ENCODE results near the gene ZNF14. TPM values are rescaled to one million over a fixed set of nuclear protein-coding genes. Genes with fewer than 3 reads are reported as not detected.
"Not testable (repeated sequence)": the region's sequence is repeated elsewhere in the genome, so short reads cannot be mapped to it uniquely, and the experiment has no call there.

ZNF14 gene
- total and polyA plus RNA-seq, 10 donors: 5.2 to 17.1 (median 10.5) TPM

DNA sequence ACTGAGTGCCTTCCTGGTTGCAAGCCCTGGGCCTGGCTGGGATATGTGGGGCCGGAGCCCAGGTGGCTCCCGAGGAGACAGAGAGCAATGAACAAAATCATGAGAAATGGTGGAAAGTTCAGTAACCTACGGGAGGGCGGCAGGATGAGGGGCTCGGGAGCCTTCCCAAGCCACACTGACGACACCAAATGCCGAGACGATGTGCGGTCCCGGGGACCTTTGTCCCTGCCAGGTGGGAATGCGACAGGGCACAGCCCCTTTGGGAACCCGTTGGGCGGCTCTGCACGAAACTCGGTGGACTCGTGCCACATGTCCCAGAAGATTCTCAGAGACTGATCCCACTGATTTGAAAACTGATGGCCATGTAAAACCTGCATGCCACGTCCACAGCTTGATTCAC lies 11.7 kb upstream of the ZNF14 start:
- Histone ChIP-seq H3K4me3 (no peak overlapping the region), H3K27me3 (replicated peaks in 1 of 7) (no peaks in the 10 kb centered on the region), H3K27ac (no peak overlapping the region), H3K36me3 (no peaks in the 10 kb centered on the region), H3K9me3 (peaks cover 0 to 31% (median 0%) of the 10 kb centered on the region in 8 donors), H3K4me1 (no peaks in the 10 kb centered on the region)
- TF ChIP-seq POLR2A (IDR thresholded peaks at IDR 0.05) (no peak), POLR2AphosphoS5 (IDR thresholded peaks at IDR 0.05) (no peak)
- TF ChIP-seq, protein P1, sequence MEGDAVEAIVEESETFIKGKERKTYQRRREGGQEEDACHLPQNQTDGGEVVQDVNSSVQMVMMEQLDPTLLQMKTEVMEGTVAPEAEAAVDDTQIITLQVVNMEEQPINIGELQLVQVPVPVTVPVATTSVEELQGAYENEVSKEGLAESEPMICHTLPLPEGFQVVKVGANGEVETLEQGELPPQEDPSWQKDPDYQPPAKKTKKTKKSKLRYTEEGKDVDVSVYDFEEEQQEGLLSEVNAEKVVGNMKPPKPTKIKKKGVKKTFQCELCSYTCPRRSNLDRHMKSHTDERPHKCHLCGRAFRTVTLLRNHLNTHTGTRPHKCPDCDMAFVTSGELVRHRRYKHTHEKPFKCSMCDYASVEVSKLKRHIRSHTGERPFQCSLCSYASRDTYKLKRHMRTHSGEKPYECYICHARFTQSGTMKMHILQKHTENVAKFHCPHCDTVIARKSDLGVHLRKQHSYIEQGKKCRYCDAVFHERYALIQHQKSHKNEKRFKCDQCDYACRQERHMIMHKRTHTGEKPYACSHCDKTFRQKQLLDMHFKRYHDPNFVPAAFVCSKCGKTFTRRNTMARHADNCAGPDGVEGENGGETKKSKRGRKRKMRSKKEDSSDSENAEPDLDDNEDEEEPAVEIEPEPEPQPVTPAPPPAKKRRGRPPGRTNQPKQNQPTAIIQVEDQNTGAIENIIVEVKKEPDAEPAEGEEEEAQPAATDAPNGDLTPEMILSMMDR (IDR thresholded peaks at IDR 0.05 in 8 of 11, conservative IDR thresholded peaks at IDR 0.05 in 3 of 11): no peak
- intact Hi-C loops (cut with DNase I; ENCODE audit: low total_unique reads): no loop called here
- DNase-seq: no peak
- 91 to 93% (median 92%) methylated on average over 13 to 17 of the region's 17 CpGs for WGBS, 5 donors

DNA sequence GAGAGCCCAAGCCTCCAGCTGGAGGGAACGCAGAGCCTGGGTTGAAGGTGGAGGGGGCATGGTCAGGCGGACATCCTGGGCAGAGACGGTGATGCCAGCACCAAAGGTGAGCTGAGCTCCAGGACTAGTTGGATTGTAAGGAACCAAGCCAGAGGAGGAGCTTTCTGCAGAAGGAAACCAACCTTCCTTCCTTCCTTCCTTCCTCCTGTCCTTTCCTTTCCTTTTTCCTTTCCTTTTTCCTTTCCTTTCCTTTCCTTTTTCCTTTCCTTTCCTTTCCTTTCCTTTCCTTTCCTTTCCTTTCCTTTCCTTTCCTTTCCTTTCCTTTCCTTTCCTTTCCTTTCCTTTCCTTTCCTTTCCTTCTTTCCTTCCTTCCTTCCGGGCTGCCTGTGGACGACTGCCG lies 11.0 kb upstream of the ZNF14 start:
- H3K4me1 ChIP-seq; H3K36me3 ChIP-seq; H3K27ac ChIP-seq; H3K4me3 ChIP-seq; DNase-seq; H3K27me3 ChIP-seq (replicated peaks in 1 of 7); intact Hi-C loops (cut with DNase I; ENCODE audit: low total_unique reads): not testable (repeated sequence)
- WGBS, 5 donors: 78 to 91% (median 81%) methylated on average over 6 of the region's 6 CpGs
- H3K9me3 ChIP-seq: peaks cover 0 to 31% (median 0%) of the 10 kb centered on the region in 8 donors

DNA sequence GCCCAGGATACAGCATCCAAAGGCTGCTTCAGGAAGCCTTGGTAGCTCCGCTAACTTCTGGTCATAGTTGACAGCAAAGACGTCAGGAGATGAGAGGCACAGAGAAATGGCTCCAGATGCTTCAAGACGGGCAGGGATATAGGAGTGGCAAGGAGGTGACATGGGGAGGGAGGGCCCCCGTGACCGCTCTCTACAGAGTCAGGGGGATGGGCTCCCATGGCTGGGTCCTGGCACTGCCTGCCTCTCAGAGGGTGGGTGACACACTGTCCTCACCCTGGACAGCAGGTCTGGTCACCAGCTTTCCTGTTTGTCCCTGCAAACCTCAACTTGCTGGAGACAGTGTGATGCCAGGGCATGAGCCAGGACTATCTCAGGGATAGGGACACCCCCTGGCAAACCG lies 10.3 kb upstream of the ZNF14 start:
- H3K4me3 ChIP-seq: no peak overlapping the region
- H3K27ac ChIP-seq: no peak overlapping the region
- H3K9me3 ChIP-seq: peaks cover 0 to 31% (median 0%) of the 10 kb centered on the region in 8 donors
- intact Hi-C loops (cut with DNase I; ENCODE audit: low total_unique reads): no loop called here
- DNase-seq: no peak
- H3K4me1 ChIP-seq: no peaks in the 10 kb centered on the region
- no peaks in the 10 kb centered on the region for H3K36me3 ChIP-seq
- no peak for TF ChIP-seq POLR2AphosphoS5 (IDR thresholded peaks at IDR 0.05)
- TF ChIP-seq, protein P1 (IDR thresholded peaks at IDR 0.05 in 8 of 11, conservative IDR thresholded peaks at IDR 0.05 in 3 of 11): no peak
- no peak for TF ChIP-seq POLR2A (IDR thresholded peaks at IDR 0.05)
- H3K27me3 ChIP-seq (replicated peaks in 1 of 7): no peaks in the 10 kb centered on the region
- WGBS, 5 donors: 83 to 89% (median 86%) methylated on average over 6 of the region's 6 CpGs

DNA sequence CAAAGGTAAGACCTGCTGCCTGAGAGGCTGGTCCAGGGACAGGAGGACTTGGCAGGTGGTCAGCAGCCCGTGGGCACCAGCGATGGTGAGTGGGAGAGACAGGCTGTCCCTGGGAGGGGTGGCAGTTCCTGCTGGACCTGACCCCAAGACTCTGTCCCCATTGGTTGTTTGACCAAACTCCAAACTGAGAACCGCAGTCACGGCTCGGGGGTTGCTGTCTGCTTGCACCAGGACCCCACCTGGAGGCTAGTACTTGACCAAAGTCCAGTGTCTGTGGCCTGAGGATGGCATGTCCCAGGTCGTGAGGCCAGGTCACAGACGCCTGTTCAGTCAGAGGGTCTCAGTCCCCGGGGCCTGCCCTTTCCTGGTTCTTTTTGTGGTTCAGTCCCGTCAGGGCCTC lies 9.9 kb upstream of the ZNF14 start:
- DNase-seq: no peak
- TF ChIP-seq, protein P1 (IDR thresholded peaks at IDR 0.05 in 8 of 11, conservative IDR thresholded peaks at IDR 0.05 in 3 of 11): no peak
- TF ChIP-seq POLR2AphosphoS5 (IDR thresholded peaks at IDR 0.05) (no peak), POLR2A (IDR thresholded peaks at IDR 0.05) (no peak)
- intact Hi-C loops (cut with DNase I; ENCODE audit: low total_unique reads): no loop called here
- no peaks in the 10 kb centered on the region for H3K36me3 ChIP-seq
- peaks cover 0 to 28% (median 0%) of the 10 kb centered on the region in 8 donors for H3K9me3 ChIP-seq
- no peak overlapping the region for H3K27ac ChIP-seq
- 70 to 94% (median 85%) methylated on average over 4 to 9 of the region's 9 CpGs for WGBS, 5 donors
- no peaks in the 10 kb centered on the region for H3K4me1 ChIP-seq
- no peak overlapping the region for H3K4me3 ChIP-seq
- H3K27me3 ChIP-seq (replicated peaks in 1 of 7): no peaks in the 10 kb centered on the region

DNA sequence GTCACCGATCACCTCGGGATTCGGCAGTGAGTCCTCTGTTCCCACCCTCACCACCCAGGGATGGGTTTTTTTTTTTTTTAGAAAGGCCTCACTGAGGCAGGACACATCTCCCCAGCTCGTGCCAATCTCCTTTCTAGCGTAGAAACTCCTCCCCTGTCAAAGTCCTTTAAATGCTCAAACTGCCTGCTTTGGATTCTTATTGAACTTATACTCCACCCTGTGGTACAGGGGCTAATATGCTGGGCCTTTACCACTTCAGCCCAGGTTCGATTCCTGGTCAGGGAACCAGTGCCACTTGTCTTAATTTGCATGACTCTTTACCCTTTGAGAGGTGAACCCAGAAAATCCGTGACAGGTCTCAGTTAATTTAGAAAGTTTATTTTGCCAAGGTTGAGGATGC lies 8.3 kb upstream of the ZNF14 start:
- intact Hi-C loops (cut with DNase I; ENCODE audit: low total_unique reads): no loop called here
- Histone ChIP-seq H3K27me3 (replicated peaks in 1 of 7) (no peaks in the 10 kb centered on the region), H3K9me3 (peaks cover 0 to 26% (median 0%) of the 10 kb centered on the region in 8 donors), H3K27ac (no peak overlapping the region), H3K36me3 (no peaks in the 10 kb centered on the region), H3K4me1 (no peaks in the 10 kb centered on the region), H3K4me3 (no peak overlapping the region)
- 82 to 87% (median 86%) methylated on average over 7 of the region's 7 CpGs for WGBS, 5 donors
- TF ChIP-seq POLR2AphosphoS5 (IDR thresholded peaks at IDR 0.05) (no peak), POLR2A (IDR thresholded peaks at IDR 0.05) (no peak)
- TF ChIP-seq, protein P1 (IDR thresholded peaks at IDR 0.05 in 8 of 11, conservative IDR thresholded peaks at IDR 0.05 in 3 of 11): no peak
- DNase-seq: no peak

Measured in spleen (tissue), 11 donors.